GM13976 (cell line): ENCODE measurements around the gene LAP3.

Source experiments
- DNase-seq: peaks from one replicate; pipeline ENCODE4 v3.0.0; 2012; ENCODE audit warnings: low spot score
- CTCF ChIP-seq: IDR thresholded peaks from 2 replicates; pipeline ENCODE4 v1.5.1; 2012; ENCODE audit warnings: borderline replicate concordance, mild to moderate bottlenecking; ENCODE audit not compliant: insufficient read depth; ENCODE audit errors: extremely low read depth, missing control alignments, control extremely low read depth
- in situ Hi-C: fragments of 300-500 bp; cut with MboI; formaldehyde crosslinking; loops from one replicate; pipeline ENCODE4 v1.12.0; 2022; ENCODE audit warnings: low sequenced_read_pairs, mixed read lengths, inconsistent platforms; ENCODE audit not compliant: unreplicated experiment

Gene LAP3

GRCh38 chr4:17544205-17544604, 32.8 kb upstream of the LAP3 start:
- TF ChIP-seq CTCF, result no peak
- DNase-seq, result no peak
- in situ Hi-C loops, result loop anchor here (25.0 kb wide), 1 partner anchor 1043 kb away; no protein-coding TSS in a partner anchor

- TF ChIP-seq CTCF, result no peak
- in situ Hi-C loops, result loop anchor here (25.0 kb wide), 1 partner anchor 1042 kb away; no protein-coding TSS in a partner anchor
- DNase-seq, result no peak
Observed at GRCh38 chr4:17544831-17545234, 32.2 kb upstream of the LAP3 start.

- no peak for DNase-seq
- in situ Hi-C loops, result loop anchor here (25.0 kb wide), 1 partner anchor 1042 kb away; no protein-coding TSS in a partner anchor
- no peak for TF ChIP-seq CTCF
Observed at GRCh38 chr4:17545374-17546140, 31.4 kb upstream of the LAP3 start.

- no peak for DNase-seq
- TF ChIP-seq CTCF, result no peak
- in situ Hi-C loops, result loop anchor here (25.0 kb wide), 1 partner anchor 1041 kb away; no protein-coding TSS in a partner anchor
Observed at GRCh38 chr4:17546222-17546621, 30.8 kb upstream of the LAP3 start.

GRCh38 chr4:17546678-17547077, 30.3 kb upstream of the LAP3 start:
- no peak for DNase-seq
- no peak for TF ChIP-seq CTCF
- in situ Hi-C loops, result loop anchor here (25.0 kb wide), 1 partner anchor 1041 kb away; no protein-coding TSS in a partner anchor

GRCh38 chr4:17550549-17550948, 26.4 kb upstream of the LAP3 start:
- DNase-seq, result no peak
- TF ChIP-seq CTCF, result no peak
- in situ Hi-C loops, result loop anchor here (10.0 to 25.0 kb wide), 3 partner anchors 74 to 812 kb away; no protein-coding TSS in a partner anchor
